Retinal pigment epithelial cell (primary cell): ENCODE data around the gene TUBB1.
"Not testable (repeated sequence)": the region's sequence is repeated elsewhere in the genome, so short reads cannot be mapped to it uniquely, and the experiment has no call there.

Experiments
- DNase-seq: peaks from one replicate; pipeline ENCODE4 v3.0.0-alpha.2; 2010; ENCODE audit warnings: low read depth
- H3K4me3 ChIP-seq: 2 replicates; pipeline ENCODE4 v1.5.1; 2011; ENCODE audit warnings: mild to moderate bottlenecking, low read length, control low read depth, moderate library complexity
- CTCF ChIP-seq: conservative IDR thresholded peaks from 2 replicates; pipeline ENCODE4 v1.5.1; 2011; ENCODE audit warnings: low read depth, low read length, control low read depth, inconsistent platforms

TUBB1 gene

DNA sequence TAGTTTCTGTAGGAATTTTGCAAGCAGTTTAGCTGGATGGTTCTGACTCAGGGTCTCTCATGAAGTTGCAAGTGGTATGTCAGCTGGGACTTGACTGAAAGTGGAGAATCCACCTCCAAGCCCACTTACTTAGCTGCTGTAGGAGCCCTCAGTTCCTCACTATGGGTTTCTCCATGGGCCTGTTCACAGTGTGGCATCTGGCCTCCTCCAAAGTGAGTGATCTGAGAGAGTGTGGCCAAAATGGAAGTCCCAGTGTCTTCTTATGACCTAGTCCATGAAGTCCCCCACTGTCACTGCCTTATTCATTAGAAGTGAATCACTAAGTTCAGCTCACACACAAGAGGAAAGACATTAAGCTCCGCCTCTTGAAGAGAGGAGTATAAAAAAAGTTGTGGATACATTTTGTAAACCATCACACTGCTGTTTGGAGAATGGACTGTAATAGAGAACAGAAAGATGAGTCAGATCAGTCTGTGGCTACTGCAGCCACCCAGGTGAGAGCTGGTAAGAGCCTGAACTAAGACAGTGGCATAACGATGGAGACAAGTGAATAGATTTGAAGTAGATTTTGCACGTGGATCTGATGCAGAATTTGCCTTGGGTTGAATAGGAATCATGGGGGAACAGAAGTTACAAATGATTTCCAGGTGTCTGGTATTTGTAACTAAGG, 43.0 kb upstream of the TUBB1 start:
- no peak for DNase-seq
- H3K4me3 ChIP-seq, result no peak overlapping the region
- TF ChIP-seq CTCF, result no peak

- TF ChIP-seq CTCF, result no peak
- H3K4me3 ChIP-seq, result no peak overlapping the region
- no peak for DNase-seq
Measured at GRCh38 chr20:58978351-58979190, 40.7 kb upstream of the TUBB1 start.

- DNase-seq, result peak; percentile 18
- H3K4me3 ChIP-seq, result peak within 1 kb of the TSS; percentile 83
- TF ChIP-seq CTCF, result no peak
Measured at GRCh38 chr20:58980711-58981627, 38.3 kb upstream of the TUBB1 start, which contains the start of gene NELFCD. TSS of gene NELFCD (plus strand) at chr20:58981256. CDS start at chr20:58981310, 54 bp downstream.

DNA sequence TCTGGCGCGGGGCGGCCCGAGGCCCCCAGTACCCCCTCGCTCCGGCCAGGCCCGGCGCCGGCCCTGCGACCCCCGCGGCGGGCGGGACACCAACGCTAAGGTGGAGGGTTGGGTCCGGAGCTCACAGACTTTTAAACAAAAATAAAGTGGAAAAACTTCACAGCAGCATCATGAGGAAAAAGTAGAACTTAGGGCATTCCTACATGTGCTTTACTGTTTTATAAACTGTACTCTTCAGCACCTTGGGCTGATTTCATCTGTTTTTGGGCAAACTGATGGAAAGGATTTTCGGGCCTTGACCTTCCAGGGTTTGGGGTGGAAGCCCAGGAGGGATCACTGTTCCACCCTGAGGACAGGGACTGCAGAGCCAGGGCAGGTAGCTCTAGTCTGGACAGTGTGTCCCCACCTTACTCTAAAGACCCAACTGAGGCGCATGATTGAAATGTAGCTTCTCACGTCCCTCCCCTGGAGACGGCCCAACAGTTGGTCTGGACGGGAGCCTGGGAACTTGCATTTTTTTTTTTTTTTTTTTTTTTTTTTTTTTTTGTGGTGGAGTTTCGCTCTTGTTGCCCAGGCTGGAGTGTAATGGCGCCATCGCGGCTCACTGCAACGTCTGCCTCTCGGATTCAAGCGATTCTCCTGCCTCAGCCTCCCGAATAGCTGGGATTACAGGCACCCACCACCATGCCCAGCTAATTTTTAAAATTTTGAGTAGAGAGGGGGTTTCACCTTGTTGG, 37.4 kb upstream of the TUBB1 start:
- TF ChIP-seq CTCF, result no peak
- H3K4me3 ChIP-seq, result peak overlapping the region; percentile 83
- no peak for DNase-seq

DNA sequence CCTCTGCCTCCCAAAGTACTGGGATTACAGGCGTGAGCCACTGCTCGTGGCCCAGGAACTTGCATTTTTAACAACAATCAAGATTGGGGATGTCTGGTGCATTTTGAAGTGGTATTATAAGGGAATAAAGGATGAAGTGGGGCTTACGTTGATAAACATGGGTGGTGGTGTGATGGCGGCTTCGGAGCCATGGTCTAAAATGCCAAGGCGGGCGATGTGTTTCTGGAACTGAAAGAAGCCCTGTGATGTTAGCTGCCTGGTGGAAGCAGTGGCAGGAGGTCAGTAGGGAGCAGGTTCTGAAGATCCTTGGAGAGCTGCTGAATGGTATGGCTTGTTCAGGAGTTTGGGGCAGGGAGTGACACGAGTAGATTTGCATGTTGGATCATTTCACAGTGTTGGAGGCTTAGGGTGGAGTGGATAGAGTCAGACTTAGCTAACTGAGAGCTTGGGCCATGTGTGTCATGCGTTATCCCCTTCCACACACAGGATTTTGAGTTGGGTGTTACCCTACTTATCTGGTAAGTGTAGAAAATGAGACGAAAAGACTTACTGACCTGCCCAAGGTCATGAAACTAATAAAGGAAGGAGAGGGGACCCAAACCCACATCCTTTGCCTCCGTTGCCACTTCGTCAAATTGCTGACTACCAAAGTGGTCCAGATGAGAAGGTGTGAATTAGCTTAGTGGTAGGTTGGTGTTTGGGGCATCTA, 36.7 kb upstream of the TUBB1 start:
- H3K4me3 ChIP-seq, result peak overlapping the region; percentile 83
- DNase-seq, result no peak
- TF ChIP-seq CTCF, result no peak

GRCh38 chr20:58983115-58983468, 36.1 kb upstream of the TUBB1 start:
- DNase-seq, H3K4me3 ChIP-seq: not testable (repeated sequence)
